Upper lobe of left lung (tissue), 4 donors: Measurements from ENCODE around the gene HAND2.

Experiments used
- CTCF ChIP-seq, 6 experiments: fragments of 450-650 bp in 4 of 6; fragments of 200-600 bp in 2 of 6; sonication (generic) in 2 of 6; IDR thresholded peaks; one replicate each; pipeline ENCODE4 v1.5.1; 2016 to 2019; ENCODE audit warnings: antibody characterized with exemption in 6 of 6
- POLR2A ChIP-seq, 4 donors: fragments of 450-650 bp; IDR thresholded peaks; one replicate each; pipeline ENCODE4 v1.5.1; 2016 to 2017; ENCODE audit warnings: antibody characterized with exemption in 4 of 4, mild to moderate bottlenecking in 2 of 4
- POLR2AphosphoS5 ChIP-seq, 2 donors: sonication (generic); formaldehyde crosslinking; IDR thresholded peaks; one replicate each; pipeline ENCODE4 v1.5.1; 2017; ENCODE audit warnings: antibody characterized with exemption in 2 of 2

GRCh38 chr4:173477016-173477415 is 53.0 kb downstream of the HAND2 start:
- no peak for TF ChIP-seq CTCF (IDR thresholded peaks at IDR 0.05)
- no peak for TF ChIP-seq POLR2A (IDR thresholded peaks at IDR 0.05)
- TF ChIP-seq POLR2AphosphoS5 (IDR thresholded peaks at IDR 0.05): no peak
